GM12864 (cell line): Measurements from ENCODE around the gene NENF.

Experiments
- DNase-seq: peaks from one replicate; pipeline ENCODE4 v3.0.0-alpha.2; 2011; ENCODE audit warnings: low read depth
- H3K4me3 ChIP-seq: 2 replicates; pipeline ENCODE4 v1.5.1; 2011; ENCODE audit warnings: mild to moderate bottlenecking, low read depth, low read length, control low read depth
- CTCF ChIP-seq: IDR thresholded peaks from 2 replicates; pipeline ENCODE4 v1.5.1; 2011; ENCODE audit warnings: low read depth, mild to moderate bottlenecking, moderate library complexity, low read length, control low read depth, inconsistent platforms; ENCODE audit errors: missing control alignments

The NENF gene

GRCh38 chr1:212442408-212442807 lies 9.7 kb downstream of the NENF start:
- DNase-seq: no peak
- no peak for TF ChIP-seq CTCF
- H3K4me3 ChIP-seq: no peak overlapping the region

DNA sequence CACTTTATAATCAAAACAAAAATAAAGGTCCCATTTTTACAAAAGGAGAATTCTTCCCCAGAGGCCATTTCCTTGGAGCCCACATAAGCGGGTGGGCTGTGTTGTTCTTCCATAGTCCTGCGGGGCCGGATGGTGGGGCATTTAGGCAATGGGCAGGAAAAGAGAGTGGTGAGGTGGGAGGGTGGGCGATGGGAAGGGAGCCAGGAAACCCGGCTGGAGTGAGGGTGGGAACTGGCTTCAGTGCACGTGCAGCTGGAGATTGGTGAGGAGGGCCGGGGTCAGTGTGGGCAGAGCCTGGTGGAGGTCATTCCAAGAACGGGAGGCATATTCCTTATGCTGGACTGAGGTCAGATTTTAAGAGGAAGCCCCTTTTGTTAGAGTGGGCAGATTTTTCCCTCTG lies 13.6 kb downstream of the NENF start:
- no peak overlapping the region for H3K4me3 ChIP-seq
- TF ChIP-seq CTCF: no peak
- no peak for DNase-seq

- no peak for TF ChIP-seq CTCF
- no peak for DNase-seq
- no peak overlapping the region for H3K4me3 ChIP-seq
These were observed 14.8 kb downstream of the NENF start for GRCh38 chr1:212447478-212447877.

DNA sequence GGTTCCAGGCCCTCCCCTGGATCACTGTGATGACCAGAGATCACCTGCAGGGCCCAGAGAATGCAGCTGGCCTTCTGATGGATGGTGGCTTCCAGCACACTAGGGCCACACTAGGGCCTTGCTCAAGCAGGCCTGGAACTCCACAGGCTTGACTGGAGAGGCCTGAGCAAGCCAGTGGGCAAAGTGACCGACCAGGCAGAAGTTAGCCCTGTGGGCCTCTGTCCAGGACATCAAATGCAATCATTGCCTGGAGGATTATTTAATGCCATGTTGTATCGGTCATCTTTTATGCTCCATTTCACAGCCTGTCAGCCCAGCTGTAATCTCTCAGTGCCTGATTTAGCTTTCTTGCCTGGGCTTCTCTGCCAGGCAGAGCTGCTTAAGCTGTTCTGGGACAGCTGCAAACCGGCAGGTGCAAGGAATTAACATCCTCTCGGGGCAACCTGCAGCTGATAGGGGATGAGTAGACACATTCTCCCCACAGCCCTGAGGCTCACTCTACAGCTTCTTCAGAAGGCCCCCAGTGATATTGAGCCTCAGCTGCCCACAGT lies 17.7 kb downstream of the NENF start:
- no peak for DNase-seq
- no peak for TF ChIP-seq CTCF
- H3K4me3 ChIP-seq: no peak overlapping the region

DNA sequence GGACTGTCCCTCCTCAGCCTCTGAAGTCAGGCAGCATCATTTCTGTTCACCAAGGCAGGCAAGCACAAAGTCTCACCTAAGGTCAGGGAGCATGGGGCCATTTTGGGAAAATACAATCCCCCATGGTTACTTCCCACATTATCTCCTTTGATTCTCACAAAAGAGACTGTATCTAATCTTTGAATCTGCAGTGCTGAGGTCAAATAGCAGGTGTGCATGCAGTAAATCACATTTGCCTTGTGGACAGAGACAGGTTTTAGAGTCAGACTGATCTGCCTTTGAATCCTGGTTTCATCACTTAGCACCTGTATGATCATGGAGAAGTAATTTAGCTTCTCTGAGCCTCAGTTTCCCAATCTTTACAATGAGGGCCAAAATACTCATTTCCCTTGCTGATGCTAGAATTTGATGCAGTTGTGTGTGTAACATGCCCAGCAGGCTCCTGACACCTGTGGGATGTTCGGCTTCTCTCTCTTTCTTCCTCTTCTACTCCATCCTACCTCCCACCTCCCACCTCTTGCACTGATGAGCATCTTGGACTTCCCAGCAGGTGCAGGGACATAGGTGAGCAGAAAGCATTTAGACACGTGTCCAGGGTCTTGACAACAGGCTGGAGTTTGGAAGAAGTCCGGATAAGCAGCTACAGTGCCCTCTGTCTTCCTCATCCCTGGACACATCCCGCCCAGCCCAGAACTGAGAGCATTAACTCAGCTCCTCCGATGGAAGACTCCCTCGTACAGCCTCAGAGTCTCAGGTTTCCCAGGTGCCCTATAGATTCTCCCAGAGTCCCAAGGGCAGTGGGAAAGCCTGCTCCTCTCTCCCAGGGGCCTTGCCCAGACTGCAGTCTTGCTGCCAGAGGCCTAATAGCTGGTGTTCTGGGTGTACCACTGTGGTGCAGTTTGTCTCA lies 18.9 kb downstream of the NENF start:
- DNase-seq: no peak
- TF ChIP-seq CTCF: no peak
- no peak overlapping the region for H3K4me3 ChIP-seq

DNA sequence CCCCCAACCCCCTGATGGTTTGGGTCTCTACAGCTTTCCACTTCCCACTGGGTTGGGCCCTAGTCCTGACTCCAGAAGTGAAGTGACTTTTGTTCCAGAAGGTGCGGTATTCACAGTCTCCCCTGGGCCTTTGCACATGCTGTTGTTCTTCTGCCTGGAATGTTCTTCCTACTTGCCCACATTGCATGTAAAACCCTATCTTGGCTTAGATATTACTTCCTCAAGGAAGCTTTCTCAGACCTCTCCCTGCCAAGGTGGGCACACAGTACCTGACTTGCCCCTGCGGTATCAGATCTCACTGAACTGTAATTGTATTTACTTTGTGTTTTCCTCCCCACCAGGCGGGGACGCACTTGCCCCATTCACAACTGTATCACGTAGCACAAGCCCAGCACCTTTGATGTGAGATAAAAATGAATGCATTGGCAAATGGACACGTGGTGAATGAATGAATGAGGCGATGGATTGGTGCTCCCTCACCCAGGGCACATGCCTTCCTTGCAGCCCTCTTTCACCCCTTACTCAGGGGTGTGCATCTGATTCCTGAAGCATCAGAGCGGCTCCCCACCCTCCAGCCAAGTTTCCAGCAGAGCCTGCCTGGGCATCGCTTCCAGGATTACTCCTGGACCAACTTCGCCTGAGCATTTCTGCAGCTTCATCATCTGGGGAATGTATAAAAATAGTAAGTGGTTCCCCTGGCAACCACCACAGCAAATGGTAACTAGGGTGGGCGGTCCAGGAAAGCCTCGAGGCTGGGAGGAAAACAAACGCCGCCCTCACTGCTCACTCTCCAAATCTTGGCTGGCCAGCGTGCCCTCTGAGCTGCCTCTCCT lies 19.8 kb downstream of the NENF start:
- DNase-seq: no peak
- TF ChIP-seq CTCF: no peak
- no peak overlapping the region for H3K4me3 ChIP-seq
